Psoas muscle (tissue), 8 donors: ENCODE measurements around the gene LYG1. TPM values are rescaled to one million over a fixed set of nuclear protein-coding genes. Genes with fewer than 3 reads are reported as not detected.
"Not testable (repeated sequence)": the region's sequence is repeated elsewhere in the genome, so short reads cannot be mapped to it uniquely, and the experiment has no call there.

ENCODE experiments used
- ATAC-seq, 4 donors: fragments of 200-7000 bp; cut with Tn5 transposase; one replicate each; pipeline ENCODE4 v1.9.1; 2020; ENCODE audit warnings: moderate library complexity in 3 of 4, mild to moderate bottlenecking in 2 of 4
- DNase-seq, 2 donors: peaks; one replicate each; pipeline ENCODE4 v3.0.0-alpha.2; 2020
- H3K27ac ChIP-seq: fragments of 200-600 bp; one replicate; pipeline ENCODE4 v1.8.0; 2022
- H3K27me3 ChIP-seq, 3 donors: fragments of 200-600 bp in 1 of 3; one replicate each; pipeline versions ENCODE4 v1.6.1 to v1.8.0; 2013 to 2022; ENCODE audit warnings: low read length in 2 of 3, mild to moderate bottlenecking in 2 of 3, moderate library complexity in 1 of 3; ENCODE audit not compliant: insufficient read depth in 3 of 3
- H3K36me3 ChIP-seq, 2 donors: fragments of 200-600 bp in 1 of 2; one replicate each; pipeline versions ENCODE4 v1.6.1 to v1.8.0; 2013 to 2022; ENCODE audit warnings: low read depth in 1 of 2, mild to moderate bottlenecking in 1 of 2, moderate library complexity in 1 of 2; ENCODE audit not compliant: insufficient read depth in 1 of 2
- H3K4me1 ChIP-seq: fragments of 200-600 bp; one replicate; pipeline ENCODE4 v1.8.0; 2022
- H3K4me3 ChIP-seq: fragments of 200-600 bp; one replicate; pipeline ENCODE4 v1.8.0; 2022; ENCODE audit warnings: mild to moderate bottlenecking
- H3K9me3 ChIP-seq: fragments of 200-600 bp; one replicate; pipeline ENCODE4 v1.8.0; 2022
- CTCF ChIP-seq: fragments of 200-600 bp; IDR thresholded peaks from one replicate; pipeline ENCODE4 v1.8.0; 2022; ENCODE audit warnings: antibody characterized with exemption
- WGBS, 3 donors: extraction: QIAGEN DNeasy Blood & Tissue Kit; methylation state at CpG; one replicate each; pipeline versions ENCODE4 v1.1.6 to v1.1.7; 2013; 5-methylcytosine and 5-hydroxymethylcytosine counted together
- intact Hi-C, 2 donors: fragments of 100-400 bp; cut with DNase I; formaldehyde crosslinking; loops; one replicate each; pipeline versions ENCODE4 v1.11.0 to v1.14.2; 2022
- polyA plus RNA-seq, 3 donors: library from polyadenylated mRNA; stranded (reverse); fragments of 200-250 nt; gene quantifications; one replicate each; pipeline ENCODE4 v1.2.3, GENCODE V29; 2013
- total RNA-seq, 4 donors: library from RNA; stranded (reverse); fragmentation: NEBNext Ultra II Directional in 2 of 4; extraction: Animal tissue kit (Norgen Biotek cat#: 25700) in 2 of 4; gene quantifications; one replicate each; pipeline versions ENCODE4 v1.2.1 to v1.2.4, GENCODE V29; 2021 to 2023
- donor health status: healthy with polysubstance abuse.
- donor health status: DM: no; HTN: no; CAD: no; lungs with moderate emphysema.
- donor health status: Bipolar disorder and iron deficiency.
- donor health status: healthy.
- donor health status: DM: yes; HTN: yes; CAD: no.
- donor health status: DM: no; HTN: no; CAD: no.
- donor health status: DM: no; HTN: no; CAD: no.
- donor health status: DM: yes; HTN: yes; CAD: no.

Gene LYG1
- total and polyA plus RNA-seq, 7 donors: 0.39 to 3.0 (median 1.0) TPM

GRCh38 chr2:99335911-99336803, 35.2 kb upstream of the LYG1 start, which contains the start of gene TXNDC9:
Gene TXNDC9, minus strand, starts transcription at chr2:99336333. Its CDS starts 3,123 bp downstream, at chr2:99333210.
- H3K27ac ChIP-seq: peak within 1 kb of the TSS; percentile 97
- no peak for TF ChIP-seq CTCF
- ATAC-seq (peak; percentile 91 to 94 (median 92)), DNase-seq (peak; percentile 98 to 99)
- H3K27me3 ChIP-seq: no peaks in the 10 kb centered on the region
- intact Hi-C loops: loop anchor here (1.0 to 10.0 kb wide), 4 partner anchors 151 to 156 kb away; partner anchors contain the start of genes MITD1 (in 2 of the 2), MRPL30 (in 2 of the 2) and REV1 (in 2 of the 2)
- H3K4me3 ChIP-seq: peak within 1 kb of the TSS; percentile 95
- 0 to 1% (median 0%) methylated on average over 58 to 60 of the region's 60 CpGs for WGBS, 3 donors
- H3K36me3 ChIP-seq: peaks cover 0 to 23% of the 10 kb centered on the region in 2 donors
- peaks cover 46% of the 10 kb centered on the region for H3K4me1 ChIP-seq
- H3K9me3 ChIP-seq: no peaks in the 10 kb centered on the region

GRCh38 chr2:99325384-99325783, 24.4 kb upstream of the LYG1 start:
- Histone ChIP-seq H3K36me3 (peaks cover 7 to 94% of the 10 kb centered on the region in 2 donors), H3K9me3 (no peaks in the 10 kb centered on the region), H3K27me3 (no peaks in the 10 kb centered on the region), H3K4me3 (no peak overlapping the region), H3K4me1 (no peaks in the 10 kb centered on the region), H3K27ac (no peak overlapping the region)
- no peak for DNase-seq
- TF ChIP-seq CTCF: no peak
- intact Hi-C loops: loop anchor here in 1 of 2 donors (10.0 kb wide), 1 partner anchor 161 kb away; no protein-coding TSS in a partner anchor
- 93 to 99% (median 95%) methylated on average over 5 of the region's 5 CpGs for WGBS, 3 donors
- no peak for ATAC-seq

GRCh38 chr2:99317873-99318200, 16.8 kb upstream of the LYG1 start:
- H3K36me3 ChIP-seq: peaks cover 12 to 67% of the 10 kb centered on the region in 2 donors
- DNase-seq, intact Hi-C loops, H3K4me1 ChIP-seq, H3K27ac ChIP-seq, ATAC-seq, H3K9me3 ChIP-seq, H3K4me3 ChIP-seq, H3K27me3 ChIP-seq: not testable (repeated sequence)
- 99 to 100% (median 99%) methylated on average over 7 of the region's 7 CpGs for WGBS, 3 donors

- no peak overlapping the region for H3K27ac ChIP-seq
- no peak for ATAC-seq
- H3K4me3 ChIP-seq: no peak overlapping the region
- no peaks in the 10 kb centered on the region for H3K4me1 ChIP-seq
- H3K27me3 ChIP-seq: no peaks in the 10 kb centered on the region
- DNase-seq: no peak
- 96 to 98% (median 98%) methylated on average over 9 of the region's 9 CpGs for WGBS, 3 donors
- intact Hi-C loops: no loop called here
- no peak for TF ChIP-seq CTCF
- no peaks in the 10 kb centered on the region for H3K9me3 ChIP-seq
- H3K36me3 ChIP-seq: peaks cover 12 to 63% of the 10 kb centered on the region in 2 donors
These were observed 16.3 kb upstream of the LYG1 start for GRCh38 chr2:99317161-99317872.

GRCh38 chr2:99299580-99299979, 1.4 kb downstream of the LYG1 start:
- TF ChIP-seq CTCF: no peak
- 94 to 97% (median 97%) methylated on average over 7 of the region's 7 CpGs for WGBS, 3 donors

More at GRCh38 chr2:99299580-99299979, 1.4 kb downstream of the LYG1 start:
- no peaks in the 10 kb centered on the region for H3K9me3 ChIP-seq
- H3K4me1 ChIP-seq: no peaks in the 10 kb centered on the region
- ATAC-seq (no peak), DNase-seq (no peak)
- intact Hi-C loops: no loop called here
- H3K27ac ChIP-seq: no peak overlapping the region
- peaks cover 8 to 29% of the 10 kb centered on the region in 2 donors for H3K36me3 ChIP-seq
- H3K27me3 ChIP-seq: no peaks in the 10 kb centered on the region
- no peak overlapping the region for H3K4me3 ChIP-seq
